HEK293 (cell line): ENCODE results near the gene EFCAB8.
A peak's percentile ranks its signal among the peaks of the same experiment; 100 is the strongest.

Experiments
- CTCF ChIA-PET: fragments of 350-600 bp; formaldehyde crosslinking; extraction: SDS; loops from one replicate; lab custom pipeline; 2021; ENCODE audit warnings: antibody characterized with exemption; lab: Yijun Ruan, JAX
- POLR2A ChIA-PET: fragments of 300-600 bp; formaldehyde crosslinking; extraction: SDS; loops from one replicate; lab custom pipeline; 2020; ENCODE audit warnings: antibody characterized with exemption, inconsistent platforms; lab: Yijun Ruan, JAX
- H3K27ac ChIP-seq: fragments of 200-500 bp; sonication (Bioruptor generic); 2 replicates; pipeline ENCODE4 v1.5.1; 2014; ENCODE audit warnings: low read depth, low read length, control low read depth, inconsistent platforms; ENCODE audit errors: extremely low read depth
- H3K36me3 ChIP-seq, 2 experiments: fragments of 200-500 bp in 1 of 2; sonication (Bioruptor generic) in 1 of 2; 1 replicate in 1 of 2; 2 replicates in 1 of 2; pipeline ENCODE4 v1.5.1; 2014 to 2017; ENCODE audit warnings: inconsistent platforms in 2 of 2, low read length in 2 of 2; ENCODE audit not compliant: control insufficient read depth in 2 of 2, insufficient read depth in 1 of 2
- H3K4me1 ChIP-seq: fragments of 200-500 bp; sonication (Bioruptor generic); 2 replicates; pipeline ENCODE4 v1.5.1; 2014; ENCODE audit warnings: mild to moderate bottlenecking, low read length, inconsistent platforms; ENCODE audit not compliant: control insufficient read depth, insufficient read depth
- H3K4me3 ChIP-seq: 2 replicates; pipeline ENCODE4 v1.5.1; 2011; ENCODE audit warnings: low read depth, mild to moderate bottlenecking, control low read depth, low read length, moderate library complexity
- H3K9me3 ChIP-seq: fragments of 200-500 bp; sonication (Bioruptor generic); 2 replicates; pipeline ENCODE4 v1.5.1; 2014; ENCODE audit warnings: low read depth, low read length, inconsistent platforms; ENCODE audit not compliant: control insufficient read depth, insufficient read depth
- EGR2 ChIP-seq: fragments of 450-650 bp; formaldehyde crosslinking; IDR thresholded peaks from 2 replicates; pipeline ENCODE4 v1.5.1; 2016; ENCODE audit warnings: low read depth, missing biosample characterization, missing genetic modification characterization
- HOXA7 ChIP-seq: sonication (generic); formaldehyde crosslinking; IDR thresholded peaks from 2 replicates; pipeline ENCODE4 v1.8.1; 2022; ENCODE audit warnings: missing genetic modification reagents, borderline replicate concordance
- RBAK ChIP-seq: fragments of 450-650 bp; formaldehyde crosslinking; IDR thresholded peaks from 2 replicates; pipeline ENCODE4 v1.5.1; 2016; ENCODE audit warnings: missing biosample characterization, missing genetic modification characterization
- ZFHX2 ChIP-seq: fragments of 450-650 bp; formaldehyde crosslinking; conservative IDR thresholded peaks from 2 replicates; pipeline ENCODE4 v1.5.1; 2016; ENCODE audit warnings: missing biosample characterization, missing genetic modification characterization
- ZNF157 ChIP-seq: fragments of 450-650 bp; formaldehyde crosslinking; IDR thresholded peaks from 2 replicates; pipeline ENCODE4 v1.5.1; 2016; ENCODE audit warnings: missing biosample characterization, missing genetic modification characterization
- ZNF292 ChIP-seq: fragments of 450-650 bp; formaldehyde crosslinking; IDR thresholded peaks from 2 replicates; pipeline ENCODE4 v1.5.1; 2016; ENCODE audit warnings: low read depth, missing biosample characterization, missing genetic modification characterization, borderline replicate concordance
- ZNF391 ChIP-seq: fragments of 450-650 bp; formaldehyde crosslinking; IDR thresholded peaks from 2 replicates; pipeline ENCODE4 v1.5.1; 2016; ENCODE audit warnings: low read depth, missing biosample characterization, missing genetic modification characterization, borderline replicate concordance
- ZNF416 ChIP-seq: fragments of 450-650 bp; formaldehyde crosslinking; IDR thresholded peaks from 2 replicates; pipeline ENCODE4 v1.5.1; 2016; ENCODE audit warnings: missing biosample characterization, missing genetic modification characterization
- ZNF549 ChIP-seq: fragments of 450-650 bp; IDR thresholded peaks from 2 replicates; pipeline ENCODE4 v1.5.1; 2018; ENCODE audit warnings: missing biosample characterization, missing genetic modification characterization, mild to moderate bottlenecking, inconsistent platforms, moderate library complexity
- ZNF561 ChIP-seq: fragments of 450-650 bp; IDR thresholded peaks from 2 replicates; pipeline ENCODE4 v1.5.1; 2018; ENCODE audit warnings: missing biosample characterization, missing genetic modification characterization, borderline replicate concordance
- ZNF610 ChIP-seq: fragments of 450-650 bp; formaldehyde crosslinking; IDR thresholded peaks from 2 replicates; pipeline ENCODE4 v1.5.1; 2016; ENCODE audit warnings: missing biosample characterization, missing genetic modification characterization, borderline replicate concordance
- ZNF624 ChIP-seq: fragments of 450-650 bp; formaldehyde crosslinking; IDR thresholded peaks from 2 replicates; pipeline ENCODE4 v1.5.1; 2017; ENCODE audit warnings: missing biosample characterization, missing genetic modification characterization
- ZNF660 ChIP-seq: fragments of 450-650 bp; IDR thresholded peaks from 2 replicates; pipeline ENCODE4 v1.5.1; 2018; ENCODE audit warnings: missing biosample characterization, mild to moderate bottlenecking, missing genetic modification characterization
- ZNF670 ChIP-seq: fragments of 450-650 bp; formaldehyde crosslinking; IDR thresholded peaks from 2 replicates; pipeline ENCODE4 v1.5.1; 2016; ENCODE audit warnings: missing biosample characterization, missing genetic modification characterization, low read depth
- ZNF747 ChIP-seq: fragments of 450-650 bp; formaldehyde crosslinking; IDR thresholded peaks from 2 replicates; pipeline ENCODE4 v1.5.1; 2016; ENCODE audit warnings: missing biosample characterization, missing genetic modification characterization
- ZNF792 ChIP-seq: fragments of 450-650 bp; formaldehyde crosslinking; IDR thresholded peaks from 2 replicates; pipeline ENCODE4 v1.5.1; 2016; ENCODE audit warnings: missing biosample characterization, missing genetic modification characterization
- TF ChIP-seq, protein P1 (sequence below): fragments of 450-650 bp; formaldehyde crosslinking; IDR thresholded peaks from 2 replicates; pipeline ENCODE4 v1.5.1; 2016; ENCODE audit warnings: missing biosample characterization, missing genetic modification characterization
- TF ChIP-seq, protein P2 (sequence below): fragments of 450-650 bp; formaldehyde crosslinking; IDR thresholded peaks from 2 replicates; pipeline ENCODE4 v1.5.1; 2016; ENCODE audit warnings: missing biosample characterization, missing genetic modification characterization, low read depth
- TF ChIP-seq, protein P3 (sequence below): fragments of 450-650 bp; formaldehyde crosslinking; conservative IDR thresholded peaks from 2 replicates; pipeline ENCODE4 v1.5.1; 2016; ENCODE audit warnings: low read depth, missing biosample characterization, missing genetic modification characterization

The EFCAB8 gene

DNA sequence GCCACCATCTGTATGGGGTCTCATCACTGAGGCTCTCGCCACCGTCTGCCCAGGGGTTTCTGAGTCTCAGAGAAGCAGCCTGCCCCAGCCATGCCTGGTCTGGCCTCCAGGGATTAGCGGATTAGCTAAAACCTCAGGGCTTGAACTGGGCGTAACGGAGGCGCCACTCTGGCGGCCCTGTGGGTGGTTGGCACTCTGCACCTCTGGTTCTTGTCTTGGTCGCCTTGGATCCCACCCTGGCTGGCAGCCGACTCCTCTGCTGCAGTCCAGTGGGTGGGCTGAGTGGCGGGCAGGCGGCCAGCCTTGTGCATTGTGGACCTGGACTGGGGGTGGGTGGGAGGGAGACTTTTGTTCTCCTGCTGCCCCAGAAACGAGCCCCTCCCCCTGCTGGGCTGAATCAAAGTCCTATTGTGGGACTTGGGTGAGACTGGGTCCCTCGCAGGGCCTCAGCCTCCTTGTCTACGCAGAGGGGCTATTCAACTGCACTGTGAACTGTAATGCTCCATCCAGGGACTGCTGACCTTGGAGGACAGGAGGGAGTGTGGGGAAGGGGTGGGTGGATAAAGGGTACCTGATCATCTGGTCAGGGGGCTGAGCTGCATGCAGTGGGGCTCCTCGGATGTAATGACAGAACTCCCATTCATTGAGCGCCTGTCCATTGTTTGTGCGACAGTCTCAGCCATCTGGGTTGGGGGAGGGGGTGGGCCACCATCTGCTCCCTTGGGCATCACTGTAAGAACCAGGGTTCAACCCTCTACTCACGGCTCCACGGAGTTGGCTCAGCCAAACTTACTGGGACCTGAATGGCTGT lies 121.6 kb downstream of the EFCAB8 start:
- Histone ChIP-seq H3K27ac (no peak overlapping the region), H3K4me3 (no peak overlapping the region), H3K4me1 (no peaks in the 10 kb centered on the region)
- ChIA-PET POLR2A (no interaction called here), CTCF (interaction anchor here (0.6 kb wide), 1 partner anchor 60 kb away, joined by 3 read pairs; no protein-coding TSS in a partner anchor)
- TF ChIP-seq ZFHX2 (peak; percentile 60), EGR2 (tag by site-specific recombination) (peak; percentile 82; the same call in 1 of the 2 replicates), ZNF157 (no peak)
- TF ChIP-seq, all 188 proteins: peak for 2
- Histone ChIP-seq H3K9me3 (no peaks in the 10 kb centered on the region), H3K36me3 (no peaks in the 10 kb centered on the region)

DNA sequence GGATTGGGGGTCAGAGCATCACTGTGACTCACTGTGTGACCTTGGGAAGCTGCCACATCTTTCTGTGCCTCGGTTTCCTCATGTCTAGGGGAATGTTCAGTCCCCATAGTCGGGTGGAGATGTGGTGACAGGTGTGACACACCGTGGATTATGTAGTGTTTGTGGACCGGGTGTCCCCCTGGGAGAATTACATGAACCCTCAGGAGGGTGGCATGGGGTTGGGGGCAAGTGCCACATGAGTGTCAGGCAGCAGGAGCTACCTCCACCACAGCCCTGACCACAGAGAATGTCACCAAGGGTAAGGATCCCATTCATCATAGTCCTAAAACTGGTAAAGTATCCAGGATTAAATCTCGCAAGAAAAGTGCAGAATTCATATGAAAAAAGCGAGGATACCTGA lies 122.3 kb downstream of the EFCAB8 start:
- POLR2A ChIA-PET: no interaction called here
- Histone ChIP-seq H3K4me1 (no peaks in the 10 kb centered on the region), H3K9me3 (no peaks in the 10 kb centered on the region), H3K36me3 (no peaks in the 10 kb centered on the region), H3K27ac (no peak overlapping the region), H3K4me3 (no peak overlapping the region)
- CTCF ChIA-PET: interaction anchor here (0.7 kb wide), 1 partner anchor 10 kb away, joined by 3 read pairs; no protein-coding TSS in a partner anchor
- TF ChIP-seq ZNF416 (tag by site-specific recombination) (no peak), ZNF292 (no peak), ZNF610 (no peak), RBAK (tag by site-specific recombination) (no peak), HOXA7 (CRISPR knock-in tag) (no peak), ZNF561 (no peak), ZNF660 (no peak), ZNF792 (tag by site-specific recombination) (no peak), ZNF549 (tag by site-specific recombination) (no peak), ZNF670 (tag by site-specific recombination) (no peak), ZNF624 (tag by site-specific recombination) (no peak), ZNF391 (tag by site-specific recombination) (no peak), ZNF747 (tag by site-specific recombination) (no peak)
- TF ChIP-seq, protein P1, sequence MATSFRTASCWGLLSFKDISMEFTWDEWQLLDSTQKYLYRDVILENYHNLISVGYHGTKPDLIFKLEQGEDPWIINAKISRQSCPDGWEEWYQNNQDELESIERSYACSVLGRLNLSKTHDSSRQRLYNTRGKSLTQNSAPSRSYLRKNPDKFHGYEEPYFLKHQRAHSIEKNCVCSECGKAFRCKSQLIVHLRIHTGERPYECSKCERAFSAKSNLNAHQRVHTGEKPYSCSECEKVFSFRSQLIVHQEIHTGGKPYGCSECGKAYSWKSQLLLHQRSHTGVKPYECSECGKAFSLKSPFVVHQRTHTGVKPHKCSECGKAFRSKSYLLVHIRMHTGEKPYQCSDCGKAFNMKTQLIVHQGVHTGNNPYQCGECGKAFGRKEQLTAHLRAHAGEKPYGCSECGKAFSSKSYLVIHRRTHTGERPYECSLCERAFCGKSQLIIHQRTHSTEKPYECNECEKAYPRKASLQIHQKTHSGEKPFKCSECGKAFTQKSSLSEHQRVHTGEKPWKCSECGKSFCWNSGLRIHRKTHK (tag by site-specific recombination): no peak
- TF ChIP-seq, protein P2, sequence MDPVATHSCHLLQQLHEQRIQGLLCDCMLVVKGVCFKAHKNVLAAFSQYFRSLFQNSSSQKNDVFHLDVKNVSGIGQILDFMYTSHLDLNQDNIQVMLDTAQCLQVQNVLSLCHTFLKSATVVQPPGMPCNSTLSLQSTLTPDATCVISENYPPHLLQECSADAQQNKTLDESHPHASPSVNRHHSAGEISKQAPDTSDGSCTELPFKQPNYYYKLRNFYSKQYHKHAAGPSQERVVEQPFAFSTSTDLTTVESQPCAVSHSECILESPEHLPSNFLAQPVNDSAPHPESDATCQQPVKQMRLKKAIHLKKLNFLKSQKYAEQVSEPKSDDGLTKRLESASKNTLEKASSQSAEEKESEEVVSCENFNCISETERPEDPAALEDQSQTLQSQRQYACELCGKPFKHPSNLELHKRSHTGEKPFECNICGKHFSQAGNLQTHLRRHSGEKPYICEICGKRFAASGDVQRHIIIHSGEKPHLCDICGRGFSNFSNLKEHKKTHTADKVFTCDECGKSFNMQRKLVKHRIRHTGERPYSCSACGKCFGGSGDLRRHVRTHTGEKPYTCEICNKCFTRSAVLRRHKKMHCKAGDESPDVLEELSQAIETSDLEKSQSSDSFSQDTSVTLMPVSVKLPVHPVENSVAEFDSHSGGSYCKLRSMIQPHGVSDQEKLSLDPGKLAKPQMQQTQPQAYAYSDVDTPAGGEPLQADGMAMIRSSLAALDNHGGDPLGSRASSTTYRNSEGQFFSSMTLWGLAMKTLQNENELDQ (tag by site-specific recombination): no peak
- TF ChIP-seq, protein P3, sequence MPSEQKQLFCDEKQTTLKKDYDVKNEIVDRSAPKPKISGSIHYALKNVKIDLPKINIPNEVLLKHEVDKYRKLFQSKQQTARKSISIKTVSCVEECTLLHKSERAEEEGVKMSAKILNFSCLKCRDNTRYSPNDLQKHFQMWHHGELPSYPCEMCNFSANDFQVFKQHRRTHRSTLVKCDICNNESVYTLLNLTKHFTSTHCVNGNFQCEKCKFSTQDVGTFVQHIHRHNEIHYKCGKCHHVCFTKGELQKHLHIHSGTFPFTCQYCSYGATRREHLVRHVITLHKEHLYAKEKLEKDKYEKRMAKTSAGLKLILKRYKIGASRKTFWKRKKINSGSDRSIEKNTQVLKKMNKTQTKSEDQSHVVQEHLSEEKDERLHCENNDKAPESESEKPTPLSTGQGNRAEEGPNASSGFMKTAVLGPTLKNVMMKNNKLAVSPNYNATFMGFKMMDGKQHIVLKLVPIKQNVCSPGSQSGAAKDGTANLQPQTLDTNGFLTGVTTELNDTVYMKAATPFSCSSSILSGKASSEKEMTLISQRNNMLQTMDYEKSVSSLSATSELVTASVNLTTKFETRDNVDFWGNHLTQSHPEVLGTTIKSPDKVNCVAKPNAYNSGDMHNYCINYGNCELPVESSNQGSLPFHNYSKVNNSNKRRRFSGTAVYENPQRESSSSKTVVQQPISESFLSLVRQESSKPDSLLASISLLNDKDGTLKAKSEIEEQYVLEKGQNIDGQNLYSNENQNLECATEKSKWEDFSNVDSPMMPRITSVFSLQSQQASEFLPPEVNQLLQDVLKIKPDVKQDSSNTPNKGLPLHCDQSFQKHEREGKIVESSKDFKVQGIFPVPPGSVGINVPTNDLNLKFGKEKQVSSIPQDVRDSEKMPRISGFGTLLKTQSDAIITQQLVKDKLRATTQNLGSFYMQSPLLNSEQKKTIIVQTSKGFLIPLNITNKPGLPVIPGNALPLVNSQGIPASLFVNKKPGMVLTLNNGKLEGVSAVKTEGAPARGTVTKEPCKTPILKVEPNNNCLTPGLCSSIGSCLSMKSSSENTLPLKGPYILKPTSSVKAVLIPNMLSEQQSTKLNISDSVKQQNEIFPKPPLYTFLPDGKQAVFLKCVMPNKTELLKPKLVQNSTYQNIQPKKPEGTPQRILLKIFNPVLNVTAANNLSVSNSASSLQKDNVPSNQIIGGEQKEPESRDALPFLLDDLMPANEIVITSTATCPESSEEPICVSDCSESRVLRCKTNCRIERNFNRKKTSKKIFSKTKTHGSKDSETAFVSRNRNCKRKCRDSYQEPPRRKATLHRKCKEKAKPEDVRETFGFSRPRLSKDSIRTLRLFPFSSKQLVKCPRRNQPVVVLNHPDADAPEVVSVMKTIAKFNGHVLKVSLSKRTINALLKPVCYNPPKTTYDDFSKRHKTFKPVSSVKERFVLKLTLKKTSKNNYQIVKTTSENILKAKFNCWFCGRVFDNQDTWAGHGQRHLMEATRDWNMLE: no peak
